ENCODE data around the gene LYVE1.

Gene LYVE1

DNA sequence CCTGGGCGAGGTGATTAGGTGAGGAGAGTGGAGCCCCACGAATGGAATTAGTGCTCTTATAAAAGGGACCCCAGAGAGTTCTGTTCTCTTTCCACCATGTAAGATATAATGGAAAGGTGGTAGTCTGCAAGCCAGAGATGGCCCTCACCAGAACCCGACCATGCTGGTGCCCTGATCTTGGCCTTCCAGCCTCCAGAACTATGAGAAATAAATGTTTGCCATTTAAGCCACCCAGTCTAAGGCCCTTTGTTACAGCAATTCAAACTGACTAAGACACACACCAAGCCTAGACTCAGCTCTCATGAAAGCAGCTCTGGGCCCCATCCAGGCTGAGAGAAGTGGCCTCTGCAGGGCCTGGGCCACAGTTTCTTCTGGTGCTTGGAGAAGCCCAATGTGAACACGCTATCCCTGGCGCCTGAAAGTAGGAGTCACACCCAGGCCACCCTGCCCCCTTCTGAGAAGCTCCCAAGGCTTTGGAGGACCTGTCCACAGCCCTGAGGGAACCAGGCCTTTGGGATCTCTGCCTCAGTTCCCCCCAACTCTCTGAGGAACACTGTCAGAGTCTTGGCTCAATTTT, 35.3 kb upstream of the LYVE1 start:
- no peak for DNase-seq
- TF ChIP-seq CTCF (IDR thresholded peaks at IDR 0.05) = no peak
- H3K9me3 Mint-ChIP-seq = no peaks in the 10 kb centered on the region
- peaks cover 6% of the 10 kb centered on the region for H3K27me3 Mint-ChIP-seq (ENCODE audit: low read depth, poor library complexity)
- H3K4me1 Mint-ChIP-seq = peaks cover 67% of the 10 kb centered on the region
- H3K36me3 Mint-ChIP-seq (ENCODE audit: low read depth) = peaks cover 4% of the 10 kb centered on the region
- peak overlapping the region; percentile 83 for H3K27ac Mint-ChIP-seq
- no peak overlapping the region for H3K4me3 Mint-ChIP-seq

DNA sequence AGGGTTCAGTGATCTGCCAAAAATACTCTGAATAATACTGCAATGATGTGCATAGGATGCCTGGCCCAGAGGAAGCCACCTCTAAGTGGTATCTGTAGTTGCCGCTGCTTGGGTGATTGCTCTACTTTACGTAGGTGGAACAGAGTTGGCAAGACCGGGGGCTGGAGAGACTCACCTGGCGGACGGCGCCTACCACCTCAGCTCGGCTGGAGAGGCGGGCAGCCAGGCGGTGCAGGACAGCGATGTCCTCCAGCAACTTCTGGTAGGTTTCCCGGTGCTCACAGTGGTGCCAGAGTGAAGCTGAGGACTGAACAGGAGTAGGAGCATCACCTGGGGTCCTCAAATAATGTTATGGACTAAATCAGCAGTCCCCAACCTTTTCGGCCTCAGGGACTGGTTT, 34.5 kb upstream of the LYVE1 start:
- Mint-ChIP-seq H3K4me3 (no peak overlapping the region), H3K27me3 (ENCODE audit: low read depth, poor library complexity) (peaks cover 6% of the 10 kb centered on the region), H3K9me3 (no peaks in the 10 kb centered on the region), H3K27ac (no peak overlapping the region), H3K4me1 (peaks cover 68% of the 10 kb centered on the region), H3K36me3 (ENCODE audit: low read depth) (peaks cover 4% of the 10 kb centered on the region)
- TF ChIP-seq CTCF (IDR thresholded peaks at IDR 0.05) = no peak
- DNase-seq = no peak

GRCh38 chr11:10602366-10602765, 33.9 kb upstream of the LYVE1 start:
- H3K27me3 Mint-ChIP-seq (ENCODE audit: low read depth, poor library complexity) = peaks cover 6% of the 10 kb centered on the region
- H3K4me1 Mint-ChIP-seq = peaks cover 66% of the 10 kb centered on the region
- peaks cover 4% of the 10 kb centered on the region for H3K36me3 Mint-ChIP-seq (ENCODE audit: low read depth)
- H3K9me3 Mint-ChIP-seq = no peaks in the 10 kb centered on the region
- H3K27ac Mint-ChIP-seq = no peak overlapping the region
- H3K4me3 Mint-ChIP-seq = no peak overlapping the region
- TF ChIP-seq CTCF (IDR thresholded peaks at IDR 0.05) = no peak
- no peak for DNase-seq

DNA sequence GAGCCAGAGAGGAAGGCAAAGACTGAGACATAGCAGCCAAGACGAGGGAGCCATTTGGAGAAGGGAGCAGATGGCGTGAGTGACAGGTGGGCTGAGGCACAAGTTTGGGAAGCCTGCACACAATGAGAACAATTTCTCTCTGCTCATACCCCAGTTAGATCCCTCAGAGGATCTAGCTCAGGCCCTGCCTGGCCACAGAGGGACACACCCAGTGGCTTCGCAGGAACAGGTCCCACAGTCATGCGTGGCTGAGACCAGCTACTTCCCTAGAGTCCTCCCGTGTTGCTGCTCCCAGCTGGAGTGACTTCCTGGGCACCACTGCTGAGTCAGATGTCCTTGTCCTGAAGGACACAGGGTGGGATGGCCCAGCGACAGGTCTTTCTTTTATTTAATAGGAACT, 33.4 kb upstream of the LYVE1 start:
- H3K27me3 Mint-ChIP-seq (ENCODE audit: low read depth, poor library complexity) = peaks cover 6% of the 10 kb centered on the region
- peaks cover 4% of the 10 kb centered on the region for H3K36me3 Mint-ChIP-seq (ENCODE audit: low read depth)
- H3K27ac Mint-ChIP-seq = no peak overlapping the region
- peaks cover 61% of the 10 kb centered on the region for H3K4me1 Mint-ChIP-seq
- no peaks in the 10 kb centered on the region for H3K9me3 Mint-ChIP-seq
- no peak overlapping the region for H3K4me3 Mint-ChIP-seq
- no peak for TF ChIP-seq CTCF (IDR thresholded peaks at IDR 0.05)
- no peak for DNase-seq

DNA sequence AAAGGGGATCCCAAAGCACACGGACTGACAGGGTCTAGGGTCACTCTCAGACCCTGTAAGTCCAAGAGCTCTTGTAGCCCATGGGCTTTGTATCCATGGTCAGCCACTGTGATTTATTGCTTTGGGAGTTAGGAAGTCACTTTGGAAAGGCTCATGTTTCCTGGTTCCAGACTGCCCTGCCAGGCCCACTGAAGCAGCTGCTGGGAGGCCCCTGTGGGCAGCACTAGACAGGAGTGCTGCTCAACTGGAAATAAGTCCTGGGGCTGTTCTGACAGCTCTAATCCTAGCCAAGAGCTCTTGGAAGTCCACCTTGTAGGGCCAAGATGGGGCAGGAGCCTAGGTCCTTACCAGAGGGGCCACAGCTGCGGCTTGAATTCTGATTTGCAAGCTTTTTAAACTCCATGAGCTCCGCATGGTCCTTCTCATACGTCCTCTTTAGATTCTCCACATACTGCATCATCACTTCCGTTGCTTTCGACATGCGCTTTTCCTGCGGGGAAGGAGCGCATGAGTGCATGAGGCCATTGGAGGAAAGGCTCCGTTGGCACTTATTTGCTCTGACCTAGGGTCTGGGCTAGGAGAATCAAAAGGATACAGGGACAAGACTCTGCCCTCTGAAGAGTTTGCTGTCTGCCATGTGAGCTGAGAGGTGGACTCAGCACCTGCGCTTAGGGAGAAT, 32.2 kb upstream of the LYVE1 start:
- Mint-ChIP-seq H3K4me3 (peak overlapping the region; percentile 51), H3K27me3 (ENCODE audit: low read depth, poor library complexity) (peaks cover 6% of the 10 kb centered on the region), H3K36me3 (ENCODE audit: low read depth) (peaks cover 10% of the 10 kb centered on the region), H3K4me1 (peaks cover 50% of the 10 kb centered on the region), H3K27ac (peak overlapping the region; percentile 68), H3K9me3 (peaks cover 4% of the 10 kb centered on the region)
- TF ChIP-seq CTCF (IDR thresholded peaks at IDR 0.05) = no peak
- peak; percentile 66 for DNase-seq
